Spleen (tissue), 7 donors: ENCODE data around the gene FAF1.

Experiments
- CTCF ChIP-seq, 11 experiments: fragments of 200-600 bp in 7 of 11; fragments of 450-650 bp in 4 of 11; sonication (generic) in 4 of 11; IDR thresholded peaks in 8 of 11; conservative IDR thresholded peaks in 3 of 11; 1 replicate in 7 of 11; 2 replicates in 4 of 11; pipeline versions ENCODE4 v1.4.0 to v1.8.0; 2016 to 2021; ENCODE audit warnings: antibody characterized with exemption in 11 of 11, inconsistent platforms in 4 of 11, mild to moderate bottlenecking in 1 of 11
- POLR2AphosphoS5 ChIP-seq, 3 donors: sonication (generic); formaldehyde crosslinking; IDR thresholded peaks; one replicate each; pipeline ENCODE4 v1.5.1; 2017; ENCODE audit warnings: antibody characterized with exemption in 3 of 3
- donor health status: DM: no; HTN: no; CAD: no; lungs with moderate emphysema.
- donor health status: DM: no; HTN: no; CAD: no.
- donor health status: DM: no; HTN: no; CAD: no.

- TF ChIP-seq CTCF (IDR thresholded peaks at IDR 0.05 in 8 of 11, conservative IDR thresholded peaks at IDR 0.05 in 3 of 11) (no peak), POLR2AphosphoS5 (IDR thresholded peaks at IDR 0.05) (no peak)
These were observed 314.9 kb downstream of the FAF1 start for GRCh38 chr1:50645139-50645538.
